AG20443 (cell line): ENCODE measurements around the gene SH3TC1.

Experiments used
- DNase-seq: peaks from one replicate; pipeline ENCODE4 v3.0.0; 2012; ENCODE audit warnings: low spot score, mixed read lengths

The SH3TC1 gene

DNA sequence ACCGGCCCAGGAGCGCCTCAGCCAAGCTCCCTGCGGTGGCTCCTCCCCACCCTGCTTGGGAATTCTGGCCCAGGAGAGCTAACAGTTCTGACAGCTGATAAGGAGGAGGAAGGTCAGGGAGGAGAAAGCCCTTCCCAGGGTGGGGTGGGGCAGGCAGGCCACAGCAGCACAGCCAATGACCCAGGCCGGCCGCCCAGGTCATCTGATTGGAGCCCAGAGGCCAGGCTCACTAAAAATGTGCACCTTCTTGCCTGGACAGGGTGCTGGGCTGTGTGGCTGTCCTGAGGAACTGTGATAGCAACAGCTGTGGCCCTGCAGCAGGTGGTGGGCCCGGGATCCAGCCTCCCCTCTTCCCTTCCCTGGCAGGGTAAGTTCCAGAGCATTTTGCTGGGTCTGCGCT lies 17.2 kb upstream of the SH3TC1 start:
- DNase-seq, result no peak

DNA sequence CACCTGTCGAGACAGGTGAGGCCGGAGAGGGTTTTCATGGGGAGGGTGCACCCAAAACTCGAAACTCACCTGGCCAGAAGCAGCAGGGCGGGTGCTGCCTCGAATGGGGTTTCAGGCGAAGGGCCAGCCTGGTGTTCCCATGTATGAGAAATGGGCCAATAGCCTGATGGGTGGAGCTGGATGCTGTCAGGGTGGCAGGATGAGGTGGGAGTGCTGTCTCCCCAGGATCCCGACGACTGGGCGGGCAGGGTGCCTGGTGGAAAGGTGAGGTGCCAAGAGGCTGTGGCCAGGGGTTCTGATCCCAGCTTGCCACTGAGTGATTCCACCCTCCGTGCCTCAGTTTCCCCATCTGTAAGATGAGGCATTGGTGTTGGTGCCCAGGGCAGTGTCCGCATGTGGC lies 16.8 kb upstream of the SH3TC1 start:
- no peak for DNase-seq

DNA sequence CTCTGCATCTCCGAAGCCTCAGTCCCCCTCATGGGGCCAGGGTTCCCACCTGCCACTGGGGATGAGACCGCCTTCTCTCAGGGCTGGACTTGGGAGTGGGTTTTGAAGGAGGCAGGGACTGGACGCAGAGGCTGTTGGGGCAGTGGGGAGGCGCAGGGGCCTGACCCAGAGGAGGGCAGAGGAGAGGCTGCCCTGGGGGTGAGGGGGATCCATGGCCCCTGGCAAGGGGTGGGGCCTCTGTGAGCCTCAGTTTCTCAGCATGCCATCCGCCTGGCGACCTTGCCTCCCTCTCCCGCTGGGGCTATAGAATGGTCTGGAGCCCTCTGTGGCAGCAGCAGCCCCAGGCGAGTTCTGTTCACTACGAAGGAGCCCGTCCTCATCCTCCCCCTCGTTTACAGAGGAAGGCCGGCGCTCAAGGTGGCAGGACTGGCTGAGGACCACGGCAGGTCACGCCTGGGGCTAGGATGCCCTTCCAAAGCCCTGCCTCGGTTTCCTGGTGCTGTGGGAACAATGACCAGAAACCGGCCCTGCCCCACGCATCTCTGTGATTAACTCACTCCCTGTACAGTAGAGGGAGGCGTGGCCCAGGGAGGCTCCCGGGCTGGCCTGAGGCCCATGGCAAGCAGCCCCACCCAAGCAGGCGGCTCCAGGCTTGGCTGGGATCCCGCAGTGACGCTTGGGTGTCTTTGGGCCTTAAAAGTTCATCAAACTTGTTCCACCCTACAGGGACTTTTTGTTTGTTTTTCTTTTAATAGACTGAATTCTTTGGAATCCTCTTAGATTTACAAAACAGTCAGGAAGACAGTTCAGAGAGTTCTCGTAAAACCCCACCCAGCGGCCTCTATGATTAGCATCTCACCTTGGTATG lies 16.0 kb upstream of the SH3TC1 start:
- peak; percentile 95 for DNase-seq

DNA sequence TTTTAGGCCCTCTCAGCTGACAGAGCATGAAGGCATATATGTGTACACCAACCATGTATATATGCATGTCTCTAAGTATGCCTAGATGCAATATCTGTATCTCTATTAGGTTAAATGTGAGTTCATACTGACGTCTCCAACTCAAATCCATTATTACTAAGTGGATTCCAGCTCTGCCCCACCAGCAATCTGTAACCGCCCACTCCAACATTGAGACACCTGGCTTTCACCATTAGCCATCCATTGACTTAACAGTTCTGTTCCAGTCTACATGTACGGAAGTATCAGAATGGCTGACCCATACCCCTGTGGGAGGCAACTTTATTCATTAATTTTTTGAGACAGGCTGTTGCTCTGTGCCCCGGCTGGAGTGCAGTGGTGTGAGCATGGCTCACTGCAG lies 15.0 kb upstream of the SH3TC1 start:
- no peak for DNase-seq

DNA sequence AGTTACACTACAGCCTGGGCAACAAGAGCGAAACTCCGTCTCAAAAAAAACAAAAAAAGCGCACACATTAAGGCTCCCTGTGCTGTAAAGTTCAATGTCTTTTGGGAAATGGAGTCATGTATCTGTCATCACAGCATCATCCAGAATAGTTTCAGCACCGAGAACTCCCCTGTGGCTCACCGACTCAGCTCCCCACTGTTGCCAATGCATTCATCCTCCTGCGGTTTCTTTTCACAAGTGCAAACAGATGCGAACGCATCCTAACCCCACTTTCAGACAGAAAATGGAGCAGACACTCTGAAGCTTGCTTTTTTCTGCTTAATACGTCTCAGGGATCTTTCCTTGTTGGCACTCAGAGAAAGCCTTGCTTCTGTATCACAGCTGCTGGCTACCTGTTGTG lies 13.8 kb upstream of the SH3TC1 start:
- DNase-seq, result peak; percentile 88

DNA sequence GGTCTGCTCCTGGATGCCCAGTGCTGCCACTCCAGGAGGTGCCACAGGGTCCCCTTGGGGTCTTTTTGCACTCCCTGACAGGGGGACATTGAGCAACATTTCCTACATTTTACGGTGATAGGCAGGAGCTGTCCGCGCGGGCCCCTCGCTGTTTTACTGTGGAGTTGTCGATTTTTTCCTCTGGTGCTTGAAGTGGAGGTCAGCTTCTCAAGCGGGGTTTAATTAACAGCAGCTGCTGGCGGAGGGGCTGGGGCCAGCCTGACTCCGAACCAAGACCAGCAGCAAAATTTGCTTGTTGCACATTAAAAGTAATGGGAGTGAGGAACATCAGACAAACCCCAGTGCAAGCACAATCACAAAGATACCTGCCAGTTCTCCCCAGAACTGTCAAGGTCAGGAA lies 13.2 kb upstream of the SH3TC1 start:
- no peak for DNase-seq

DNA sequence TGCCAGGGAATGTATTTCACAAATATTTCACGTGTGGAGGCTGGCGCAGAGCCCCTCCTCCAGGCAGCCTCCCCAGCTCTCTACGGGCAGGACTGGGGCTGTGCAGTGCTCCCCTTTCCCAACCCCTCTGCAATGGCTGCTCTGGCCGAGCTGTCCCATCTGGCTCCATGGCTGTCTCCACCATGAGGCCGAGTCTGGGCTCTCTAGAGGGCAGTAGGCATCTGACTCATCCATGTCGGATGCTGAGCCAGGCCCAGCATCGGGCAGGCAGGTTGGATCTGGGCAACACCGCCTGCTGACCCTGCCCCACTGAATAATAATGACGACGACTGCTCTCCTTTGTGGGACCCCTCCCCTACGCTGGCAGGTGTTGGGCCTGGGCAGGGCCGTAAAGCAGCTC lies 11.0 kb upstream of the SH3TC1 start:
- DNase-seq, result peak; percentile 60

DNA sequence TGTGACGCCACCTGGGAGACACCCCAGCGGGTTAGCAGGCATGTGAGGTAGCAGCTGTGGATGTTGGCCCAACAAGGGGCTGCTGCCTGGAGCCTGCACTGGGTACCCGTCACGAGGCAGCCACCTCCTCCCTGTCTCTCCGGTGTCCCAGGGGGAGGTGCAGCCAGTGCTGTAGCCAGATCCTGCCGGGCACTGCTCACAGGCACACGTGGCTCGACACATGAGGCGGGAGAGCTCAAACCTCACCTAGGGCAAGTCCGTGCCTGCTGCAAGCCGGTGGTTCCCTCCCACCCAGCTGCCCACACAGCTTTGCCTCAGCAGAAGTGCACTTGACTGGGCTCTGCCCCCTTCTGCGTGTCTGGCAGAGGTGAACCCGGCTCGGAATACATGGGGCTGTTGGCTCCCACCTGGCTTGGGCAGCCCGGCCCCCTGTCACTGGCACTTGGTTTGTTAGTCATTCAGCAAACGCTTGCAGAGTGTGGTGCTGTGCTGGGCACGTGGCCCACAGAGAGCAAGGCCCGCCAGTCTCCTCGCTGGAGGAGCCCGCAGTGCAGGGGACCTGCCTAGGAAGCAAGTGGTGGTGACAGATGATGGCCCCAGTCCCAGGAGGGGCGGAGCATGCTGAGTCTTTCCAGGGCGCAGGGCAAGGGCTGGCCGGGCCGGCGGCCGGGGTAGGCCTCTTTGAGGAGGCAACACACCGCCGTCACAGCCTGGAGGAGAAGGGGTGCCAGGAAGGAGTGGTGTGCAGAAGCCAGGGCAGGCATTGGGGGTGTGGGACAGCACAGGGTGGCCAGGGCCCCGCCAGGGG lies 10.1 kb upstream of the SH3TC1 start:
- DNase-seq, result peak; percentile 49

DNA sequence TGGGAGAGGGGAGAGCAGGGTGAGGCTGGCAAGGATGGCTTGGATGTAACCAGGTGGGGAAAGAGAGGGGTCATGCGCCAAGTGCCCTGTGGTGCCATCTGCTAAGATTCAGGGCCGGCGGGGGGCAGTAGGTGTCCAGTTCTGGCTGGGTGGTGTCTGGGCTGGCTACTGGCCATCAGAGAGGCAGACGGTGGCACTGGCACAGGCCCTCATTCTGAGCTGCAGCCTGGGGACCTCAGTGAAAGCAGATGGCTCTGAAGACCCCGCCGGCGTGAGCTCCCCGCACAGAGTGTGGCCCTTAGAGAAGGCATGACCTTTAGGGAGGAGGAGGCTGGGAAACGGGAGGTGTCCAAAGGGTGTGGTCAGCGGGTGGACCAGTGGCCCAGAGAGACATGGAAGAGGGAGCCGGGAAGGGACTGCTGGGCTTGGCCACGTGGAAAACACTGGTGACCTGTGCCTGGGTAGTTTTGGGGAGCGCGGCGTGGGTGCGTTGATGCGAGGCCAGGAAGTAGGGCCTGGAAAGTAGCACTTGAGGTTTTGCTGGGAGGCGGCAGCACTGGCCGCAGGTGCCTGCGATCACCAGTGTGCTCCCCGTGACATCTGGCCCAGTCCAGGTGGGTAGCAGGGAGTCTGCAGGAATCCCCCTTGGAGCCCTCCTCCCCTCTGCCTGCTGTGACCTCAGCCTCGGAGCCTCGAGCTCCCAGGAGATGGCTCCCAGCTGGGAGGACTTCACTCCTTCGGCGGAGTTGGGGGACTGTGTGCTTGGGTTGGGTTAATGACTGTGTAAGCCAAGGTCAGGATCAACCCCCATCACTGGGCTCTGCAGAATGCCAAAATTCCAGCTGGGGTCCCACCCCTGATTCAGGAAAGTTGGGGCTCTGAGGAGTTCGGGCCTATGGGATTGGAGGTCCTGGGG lies 9.3 kb upstream of the SH3TC1 start:
- no peak for DNase-seq

DNA sequence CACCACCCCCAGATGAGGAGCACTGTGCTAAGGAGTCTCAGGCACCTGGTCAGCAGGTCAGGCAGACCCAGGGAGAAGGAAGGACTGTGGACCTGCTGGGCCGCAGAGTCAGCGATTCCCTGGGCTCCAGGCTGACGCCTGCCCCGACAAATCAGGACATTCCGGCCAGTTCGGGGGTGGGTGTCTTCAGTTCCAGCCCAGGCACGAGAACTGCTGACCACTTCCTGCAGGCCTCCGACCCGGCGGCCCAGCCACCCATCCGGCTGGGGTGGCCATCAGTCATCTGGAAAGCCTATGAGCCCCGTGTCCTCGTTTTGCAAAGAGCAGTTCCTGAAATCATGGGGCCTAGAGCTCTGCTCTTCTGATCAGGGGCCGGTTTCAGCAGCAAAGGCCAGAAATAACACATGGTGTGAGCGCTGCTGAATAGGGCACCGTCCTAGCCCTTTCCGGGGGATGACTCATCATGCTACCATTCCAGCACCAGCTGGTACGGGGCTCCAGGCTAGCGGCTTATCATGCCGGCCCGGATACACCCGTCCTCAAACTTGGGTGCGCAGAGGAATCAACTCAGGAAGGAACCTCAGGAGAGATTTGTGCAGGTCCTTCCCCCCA lies 7.8 kb upstream of the SH3TC1 start:
- no peak for DNase-seq

DNA sequence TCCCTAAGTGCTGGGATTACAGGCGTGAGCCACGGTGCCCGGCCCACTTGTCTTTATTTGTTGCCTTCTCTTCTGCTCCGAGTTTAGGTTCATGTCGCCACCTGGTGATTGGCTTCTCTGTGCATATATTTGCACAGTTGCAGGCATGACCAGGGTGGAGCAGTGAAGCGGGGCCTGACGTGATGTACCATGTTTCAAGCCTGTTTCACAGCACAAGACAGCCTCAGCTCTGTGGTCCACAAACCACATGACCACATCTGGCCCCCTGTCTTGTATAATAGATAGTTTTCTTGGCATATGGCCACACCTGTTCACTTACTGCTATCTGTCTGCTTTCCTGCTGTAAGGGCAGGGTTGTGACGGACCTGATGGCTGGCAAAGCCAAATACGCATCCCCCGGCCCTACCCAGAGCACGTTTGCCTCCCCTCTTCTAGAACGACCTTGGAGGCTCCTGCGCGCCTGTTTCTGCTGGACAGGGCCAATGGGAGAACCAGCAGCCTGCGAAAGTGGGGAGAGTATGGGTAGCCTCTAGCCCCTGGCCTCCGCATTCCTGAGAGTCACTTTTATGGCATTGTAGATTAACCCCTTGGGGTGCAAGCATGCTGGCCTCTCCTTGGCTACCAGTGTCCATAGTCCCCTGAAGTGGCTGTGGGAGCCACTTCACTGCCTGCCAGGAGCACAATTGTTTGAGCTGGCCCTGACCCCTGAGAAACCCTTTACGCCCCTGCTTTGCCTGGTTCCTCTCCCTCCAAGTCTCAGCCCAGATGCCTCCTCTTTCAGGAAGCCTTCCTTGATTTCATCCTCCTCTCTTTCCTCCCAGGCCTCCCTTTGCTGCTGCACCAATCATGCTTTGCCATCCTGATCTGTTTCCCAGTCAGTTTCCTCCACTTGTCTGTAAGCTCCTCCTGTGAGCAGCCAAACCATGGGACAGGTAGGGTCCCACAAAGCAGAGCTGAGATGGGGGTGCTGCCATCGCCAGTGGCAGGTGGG lies 6.0 kb upstream of the SH3TC1 start:
- DNase-seq, result no peak

DNA sequence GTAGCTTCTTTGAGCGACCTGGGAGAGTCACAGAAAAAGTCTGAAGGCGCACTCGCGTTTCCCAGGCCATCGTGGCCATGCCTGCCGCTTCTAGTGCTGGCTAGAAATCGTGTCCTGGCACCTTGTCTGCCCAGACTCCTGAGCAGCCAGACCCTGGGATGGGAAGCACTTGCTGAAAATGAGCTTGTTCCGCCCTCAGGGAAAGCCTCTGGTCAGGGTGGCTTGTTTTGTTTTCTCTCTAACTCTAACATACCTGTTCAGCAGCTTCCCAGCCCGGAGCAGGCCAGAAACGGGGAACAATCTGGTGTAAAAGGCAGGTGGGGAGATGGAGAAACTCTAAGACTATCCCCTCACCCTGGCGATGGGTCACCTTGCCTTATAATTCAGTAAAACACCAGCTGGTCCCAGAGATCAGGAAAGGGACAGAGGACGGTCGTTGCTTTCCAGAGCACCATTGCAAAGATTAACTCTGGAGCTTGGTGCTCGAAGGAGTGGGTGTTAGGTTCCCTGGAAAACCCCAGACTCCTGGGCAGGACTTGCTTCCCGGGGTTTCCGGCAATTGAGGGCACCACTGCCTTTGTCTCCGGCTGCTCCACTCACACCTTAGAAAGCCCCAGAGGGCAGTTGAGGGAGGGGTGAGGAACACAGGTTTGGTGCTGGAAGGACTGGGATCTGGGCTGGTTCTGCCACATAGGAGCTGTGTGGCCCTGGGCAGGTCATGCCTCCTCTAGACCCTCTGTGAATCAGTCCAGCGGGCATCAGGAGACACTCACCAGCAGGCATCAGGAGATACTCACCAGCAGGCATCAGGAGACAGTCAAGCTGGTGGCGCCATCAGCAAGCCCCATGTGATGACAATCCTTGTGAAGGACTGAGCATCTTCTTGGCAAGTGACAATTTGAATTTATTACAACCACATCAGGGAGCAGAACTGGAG lies 4.5 kb upstream of the SH3TC1 start:
- no peak for DNase-seq

DNA sequence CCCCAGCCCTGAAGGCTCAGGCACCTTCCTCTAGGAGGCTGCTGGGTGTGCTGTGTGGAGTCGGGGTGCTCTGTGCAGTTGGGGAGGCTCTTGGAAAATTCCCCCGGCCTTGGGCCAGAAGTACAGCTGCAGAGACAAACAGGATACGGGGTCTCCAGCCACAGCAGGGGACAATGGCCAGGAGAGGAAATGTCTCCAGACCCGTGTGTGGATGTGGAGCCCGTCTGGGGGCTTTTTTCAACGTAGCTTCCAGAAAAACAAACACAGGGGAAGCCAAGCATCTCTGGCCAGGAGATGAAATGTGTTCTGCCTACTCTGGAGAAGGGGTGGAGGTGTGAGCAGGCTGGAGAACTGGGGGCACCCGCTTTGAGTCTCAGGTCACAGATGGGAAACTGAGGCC lies 3.7 kb upstream of the SH3TC1 start:
- DNase-seq, result no peak

DNA sequence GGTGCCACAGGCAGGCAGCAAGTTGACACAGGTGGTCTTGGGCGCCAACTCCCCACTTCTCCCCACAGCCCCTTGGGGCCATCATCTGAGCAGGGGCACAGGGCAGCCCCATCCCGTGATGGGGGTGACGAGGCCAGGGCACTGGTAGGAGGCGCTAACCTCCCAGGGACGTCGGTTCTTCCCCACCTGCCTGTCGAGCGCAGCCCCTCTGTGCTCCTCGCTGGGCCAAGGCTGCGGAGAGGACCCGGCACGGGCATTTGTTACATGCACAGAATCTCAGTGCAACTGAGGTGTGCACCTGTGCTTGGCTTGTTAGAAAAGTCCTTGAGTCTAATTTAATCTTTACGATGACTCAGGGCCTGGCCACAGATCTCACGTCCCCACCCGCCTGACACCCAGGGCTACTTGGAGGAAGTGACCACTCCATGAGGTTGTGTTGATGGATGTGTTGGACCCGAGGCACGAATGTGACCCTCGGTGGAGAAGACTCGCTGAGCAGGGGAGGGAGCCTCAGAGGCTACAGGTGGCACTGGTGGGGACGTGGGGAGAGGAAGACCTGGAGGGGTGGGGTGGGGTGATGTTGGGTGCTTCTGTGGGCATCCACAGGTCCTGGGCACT lies 3.1 kb upstream of the SH3TC1 start:
- no peak for DNase-seq

DNA sequence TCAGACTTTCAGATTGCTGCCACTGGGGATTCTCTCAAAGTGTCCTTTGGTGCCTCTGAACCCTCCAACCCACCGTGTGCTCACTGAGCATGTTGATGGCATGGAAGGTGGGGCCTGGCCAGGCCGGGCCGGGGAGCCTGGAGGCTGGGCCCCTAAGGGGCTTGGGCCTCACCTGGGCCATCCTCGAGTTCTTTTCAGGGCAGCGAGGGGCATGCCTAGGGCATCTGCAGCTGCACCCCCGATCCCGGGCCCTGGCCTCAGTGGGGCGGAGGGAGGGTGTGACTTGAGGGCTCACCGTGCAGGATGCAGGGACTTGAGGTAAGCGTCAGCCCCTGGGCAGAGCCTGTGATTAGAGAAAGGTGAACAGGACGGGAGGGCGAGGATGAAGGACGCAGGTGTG lies 1.6 kb upstream of the SH3TC1 start:
- DNase-seq, result no peak

DNA sequence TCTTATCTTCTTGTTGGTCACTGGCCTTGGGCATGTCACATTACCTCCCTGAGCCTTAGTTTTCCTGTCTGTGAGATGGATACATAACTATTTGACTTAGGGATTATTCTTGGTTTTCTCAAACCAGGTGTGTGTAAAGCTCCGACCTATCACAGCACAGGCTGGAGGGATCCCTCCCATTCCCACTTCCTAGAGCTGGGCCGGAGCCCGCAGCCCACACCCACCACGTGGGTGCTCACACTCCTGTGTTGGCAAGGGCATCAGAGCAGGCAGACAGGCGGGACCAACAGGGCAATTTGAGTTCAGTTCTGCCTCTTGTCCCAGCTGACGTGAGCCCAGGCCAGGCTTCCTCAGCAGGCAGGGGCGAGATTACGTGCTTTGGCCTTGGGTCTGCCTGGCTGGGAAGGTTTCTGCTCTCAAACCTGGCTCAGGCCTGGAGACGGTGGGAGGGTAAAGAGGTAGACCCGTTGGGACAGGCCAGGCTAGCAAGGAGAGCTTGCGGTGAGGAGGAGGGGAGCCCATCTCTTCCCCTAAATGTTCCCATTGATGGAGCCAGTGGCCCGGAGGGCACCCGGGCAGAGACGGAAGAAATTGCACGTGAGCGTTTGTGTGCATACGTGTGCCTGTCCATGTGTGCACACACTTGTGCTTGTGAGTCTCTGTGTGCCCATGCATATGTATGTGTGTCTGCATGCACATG lies 734 bp upstream of the SH3TC1 start:
- no peak for DNase-seq

DNA sequence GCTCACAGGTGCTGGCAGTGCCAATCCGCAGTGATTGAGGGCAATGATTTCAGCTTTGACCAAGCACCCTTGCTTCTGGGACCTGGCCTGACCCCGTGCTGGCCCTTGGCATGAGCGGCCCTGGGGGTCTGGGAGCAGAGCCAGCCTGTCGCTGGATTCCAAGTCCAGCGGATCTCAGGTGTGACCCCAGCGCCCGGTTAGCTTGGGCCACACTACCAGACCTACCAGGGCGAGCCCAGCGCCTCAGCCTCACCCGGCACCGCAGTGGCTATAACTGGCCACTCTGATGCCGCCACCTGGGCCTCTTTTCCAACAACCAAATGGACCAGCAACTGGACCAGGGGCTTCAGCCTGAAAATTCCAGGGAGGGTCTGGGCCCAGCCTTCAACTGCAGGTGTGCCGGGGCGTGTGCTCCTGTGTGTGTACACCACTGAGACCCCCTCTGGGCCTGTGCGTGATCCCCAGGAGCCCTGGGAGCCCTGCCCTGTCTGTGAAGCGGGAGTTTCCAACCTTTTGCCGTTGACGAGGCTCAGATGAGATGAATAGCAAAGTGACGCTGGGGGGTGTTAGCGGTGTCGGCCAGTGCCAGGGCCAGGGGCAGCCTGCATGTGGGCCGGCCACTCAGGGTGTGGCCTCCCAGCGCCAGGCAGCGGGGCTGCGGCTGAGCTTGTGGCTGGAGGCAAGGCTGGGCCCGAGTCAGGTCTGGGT lies 658 bp downstream of the SH3TC1 start:
- DNase-seq, result no peak
